ENCODE measurements around the gene CXXC1.

CXXC1 gene

GRCh38 chr18:50287441-50288347, at the start of gene CXXC1:
Gene CXXC1, minus strand, starts transcription at chr18:50287692. Its CDS starts 103 bp downstream, at chr18:50287589.
- TF ChIP-seq CTCF (conservative IDR thresholded peaks at IDR 0.05; ENCODE audit: low read depth), result peak; percentile 46
- ChIA-PET POLR2A (ENCODE audit: low non-redundant PET) (no interaction called here), CTCF (interaction anchor here (0.6 kb wide), 1 partner anchor 429 kb away, joined by 3 read pairs; no protein-coding TSS in a partner anchor)
- DNase-seq (ENCODE audit: low spot score), result peak; percentile 75
- peak within 1 kb of the TSS; percentile 91 for H3K27ac ChIP-seq

GRCh38 chr18:50334546-50335152, 47.2 kb upstream of the CXXC1 start:
- ChIA-PET CTCF (interaction anchor here (0.6 kb wide), 1 partner anchor 21 kb away, joined by 3 read pairs; no protein-coding TSS in a partner anchor), POLR2A (ENCODE audit: low non-redundant PET) (no interaction called here)
- H3K27ac ChIP-seq, result no peak overlapping the region
- TF ChIP-seq CTCF (conservative IDR thresholded peaks at IDR 0.05; ENCODE audit: low read depth), result no peak
- DNase-seq (ENCODE audit: low spot score), result no peak

- CTCF ChIA-PET, result no interaction called here
- H3K27ac ChIP-seq, result no peak overlapping the region
- POLR2A ChIA-PET (ENCODE audit: low non-redundant PET), result no interaction called here
- TF ChIP-seq CTCF (conservative IDR thresholded peaks at IDR 0.05; ENCODE audit: low read depth), result no peak
- DNase-seq (ENCODE audit: low spot score), result no peak
These were observed 44.2 kb upstream of the CXXC1 start for GRCh38 chr18:50331691-50332090.

GRCh38 chr18:50330176-50330575, 42.7 kb upstream of the CXXC1 start:
- TF ChIP-seq CTCF (conservative IDR thresholded peaks at IDR 0.05; ENCODE audit: low read depth), result no peak
- POLR2A ChIA-PET (ENCODE audit: low non-redundant PET), result no interaction called here
- CTCF ChIA-PET, result no interaction called here
- DNase-seq (ENCODE audit: low spot score), result no peak
- H3K27ac ChIP-seq, result no peak overlapping the region

GRCh38 chr18:50327983-50328382, 40.5 kb upstream of the CXXC1 start:
- ChIA-PET POLR2A (ENCODE audit: low non-redundant PET) (no interaction called here), CTCF (no interaction called here)
- no peak for DNase-seq (ENCODE audit: low spot score)
- TF ChIP-seq CTCF (conservative IDR thresholded peaks at IDR 0.05; ENCODE audit: low read depth), result no peak
- H3K27ac ChIP-seq, result no peak overlapping the region

- ChIA-PET POLR2A (ENCODE audit: low non-redundant PET) (no interaction called here), CTCF (interaction anchor here (0.6 kb wide), 1 partner anchor 516 kb away, joined by 4 read pairs; no protein-coding TSS in a partner anchor)
- H3K27ac ChIP-seq, result no peak overlapping the region
- TF ChIP-seq CTCF (conservative IDR thresholded peaks at IDR 0.05; ENCODE audit: low read depth), result no peak
- DNase-seq (ENCODE audit: low spot score), result no peak
These were observed 33.2 kb upstream of the CXXC1 start for GRCh38 chr18:50320719-50321118.

All from RWPE1 (cell line).